PC-3 (cell line): Measurements from ENCODE around the gene NIPBL. TPM values are rescaled to one million over a fixed set of nuclear protein-coding genes. Genes with fewer than 3 reads are reported as not detected.

Experiments
- ATAC-seq: fragments of 200-7000 bp; cut with Tn5 transposase; 2 replicates; pipeline ENCODE4 v1.9.1; 2020; ENCODE audit warnings: mild to moderate bottlenecking, moderate library complexity
- BruUV-seq: library from RNA; stranded (reverse); fragments of 400-500 nt; replicated peaks from 2 replicates; lab custom pipeline; 2021; lab: Mats Ljungman, UMichigan
- CTCF ChIA-PET: fragments of 300-600 bp; sonication (Branson Sonifier 250); formaldehyde crosslinking; loops from one replicate; lab custom pipeline; 2022; ENCODE audit warnings: antibody characterized with exemption; lab: Charles Lee
- POLR2A ChIA-PET: fragments of 300-600 bp; sonication (Branson Sonifier 250); formaldehyde crosslinking; loops from one replicate; lab custom pipeline; 2022; ENCODE audit warnings: antibody characterized with exemption; ENCODE audit not compliant: unreplicated experiment; lab: Charles Lee
- DNase-seq: peaks from one replicate; pipeline ENCODE4 v3.0.0-alpha.2; 2015
- H2AFZ ChIP-seq: fragments of 300-600 bp; sonication (generic); 2 replicates; pipeline ENCODE4 v1.6.0; 2016; ENCODE audit warnings: antibody characterized with exemption, low read length
- H3F3A ChIP-seq: fragments of 300-600 bp; sonication (generic); one replicate; pipeline ENCODE4 v1.6.0; 2017; ENCODE audit warnings: antibody characterized with exemption, low read length, control low read depth, mild to moderate bottlenecking; ENCODE audit not compliant: unreplicated experiment
- H3K27ac ChIP-seq: fragments of 300-600 bp; sonication (generic); 2 replicates; pipeline ENCODE4 v1.5.1; 2016; ENCODE audit warnings: mild to moderate bottlenecking, low read length
- H3K27me3 ChIP-seq: fragments of 300-600 bp; sonication (generic); 2 replicates; pipeline ENCODE4 v1.6.1; 2016; ENCODE audit warnings: low read length, mixed read lengths
- H3K36me3 ChIP-seq: fragments of 300-600 bp; sonication (generic); 2 replicates; pipeline ENCODE4 v1.6.1; 2016; ENCODE audit warnings: low read depth, mixed run types, low read length, mixed read lengths
- H3K4me1 ChIP-seq: fragments of 300-600 bp; sonication (generic); 2 replicates; pipeline ENCODE4 v1.5.1; 2016; ENCODE audit warnings: low read length; ENCODE audit not compliant: insufficient read depth
- H3K4me2 ChIP-seq: fragments of 300-600 bp; sonication (generic); 2 replicates; pipeline ENCODE4 v1.6.0; 2016; ENCODE audit warnings: low read length
- H3K4me3 ChIP-seq: fragments of 300-600 bp; sonication (generic); 2 replicates; pipeline ENCODE4 v1.5.1; 2016; ENCODE audit warnings: mild to moderate bottlenecking, low read length, mixed read lengths
- H3K79me2 ChIP-seq: fragments of 300-600 bp; sonication (generic); 2 replicates; pipeline ENCODE4 v1.6.1; 2017; ENCODE audit warnings: low read length, mixed read lengths
- H3K9ac ChIP-seq: fragments of 300-600 bp; sonication (generic); 2 replicates; pipeline ENCODE4 v1.6.0; 2016; ENCODE audit warnings: mild to moderate bottlenecking, low read length
- H3K9me2 ChIP-seq: fragments of 300-600 bp; sonication (generic); replicated peaks from 2 replicates; pipeline ENCODE4 v1.6.1; 2016; ENCODE audit warnings: mixed run types, low read length, mixed read lengths
- H3K9me3 ChIP-seq: fragments of 300-600 bp; sonication (generic); 2 replicates; pipeline ENCODE4 v1.6.1; 2016; ENCODE audit warnings: low read length, mixed read lengths
- H4K20me1 ChIP-seq: fragments of 300-600 bp; sonication (generic); 2 replicates; pipeline ENCODE4 v1.6.1; 2016; ENCODE audit warnings: low read length, mixed read lengths
- CTCF ChIP-seq: fragments of 300-600 bp; sonication (generic); conservative IDR thresholded peaks from 2 replicates; pipeline ENCODE4 v1.5.1; 2017; ENCODE audit warnings: antibody characterized with exemption, low read depth, mild to moderate bottlenecking, low read length
- EZH2 ChIP-seq: fragments of 300-600 bp; sonication (generic); IDR thresholded peaks from one replicate; pipeline ENCODE4 v1.6.1; 2017; ENCODE audit warnings: antibody characterized with exemption, mild to moderate bottlenecking, low read length; ENCODE audit not compliant: unreplicated experiment
- EZH2phosphoT487 ChIP-seq: fragments of 300-600 bp; sonication (generic); IDR thresholded peaks from 2 replicates; pipeline ENCODE4 v1.6.1; 2018; ENCODE audit warnings: mild to moderate bottlenecking, antibody characterized with exemption, low read length, borderline replicate concordance
- intact Hi-C: fragments of 100-400 bp; cut with micrococcal nuclease; formaldehyde crosslinking; loops from 2 replicates; pipeline ENCODE4 v1.9.0; 2023
- total RNA-seq: library from RNA; depleted of rRNA; stranded (reverse); fragments of >200 nt; gene quantifications from 2 replicates; pipeline ENCODE4 v1.2.3, GENCODE V29; 2014

NIPBL gene
- total RNA-seq, 1 experiment from 2014 or later = 16.8 TPM

- intact Hi-C loops = loop anchor here (1.0 to 2.0 kb wide), 3 partner anchors 11 to 51 kb away; no protein-coding TSS in a partner anchor
- no peak overlapping the region for H3K9ac ChIP-seq
- POLR2A ChIA-PET = interaction anchor here (0.7 kb wide), 1 partner anchor 187 kb away, joined by 8 read pairs; no protein-coding TSS in a partner anchor
- TF ChIP-seq EZH2 = no peak
- no peak for TF ChIP-seq CTCF
- TF ChIP-seq EZH2phosphoT487 = no peak
- CTCF ChIA-PET = no interaction called here
- ATAC-seq = no peak
- peaks cover 52% of the 10 kb centered on the region; the same call in 1 of the 2 replicates for H4K20me1 ChIP-seq
- H3K4me2 ChIP-seq = peak overlapping the region; percentile 55
- H2AFZ ChIP-seq = no peak overlapping the region
- H3K36me3 ChIP-seq = no peaks in the 10 kb centered on the region
- H3K9me3 ChIP-seq = no peaks in the 10 kb centered on the region
- BruUV-seq = no TSS peak
- H3K4me3 ChIP-seq = no peak overlapping the region
- H3K27me3 ChIP-seq = no peaks in the 10 kb centered on the region
- H3F3A ChIP-seq = no peaks in the 10 kb centered on the region
- peaks cover 47% of the 10 kb centered on the region for H3K4me1 ChIP-seq
- H3K27ac ChIP-seq = peak overlapping the region; percentile 66
- DNase-seq = no peak
- peaks cover 94% of the 10 kb centered on the region for H3K79me2 ChIP-seq
- no peaks in the 10 kb centered on the region for H3K9me2 ChIP-seq
Observed at GRCh38 chr5:36929438-36929837, 52.9 kb downstream of the NIPBL start.

- no peaks in the 10 kb centered on the region for H3K27me3 ChIP-seq
- no peak for TF ChIP-seq CTCF
- TF ChIP-seq EZH2 = no peak
- no peak for TF ChIP-seq EZH2phosphoT487
- no peaks in the 10 kb centered on the region for H3F3A ChIP-seq
- H3K9me3 ChIP-seq = no peaks in the 10 kb centered on the region
- H3K79me2 ChIP-seq = peaks cover 94% of the 10 kb centered on the region
- H3K4me1 ChIP-seq = peaks cover 36% of the 10 kb centered on the region
- ATAC-seq = no peak
- H3K4me2 ChIP-seq = no peak overlapping the region
- no peak for DNase-seq
- no peaks in the 10 kb centered on the region for H3K9me2 ChIP-seq
- ChIA-PET POLR2A (no interaction called here), CTCF (no interaction called here)
- no peak overlapping the region for H3K27ac ChIP-seq
- H3K36me3 ChIP-seq = no peaks in the 10 kb centered on the region
- H3K9ac ChIP-seq = no peak overlapping the region
- intact Hi-C loops = no loop called here
- no TSS peak for BruUV-seq
- H3K4me3 ChIP-seq = no peak overlapping the region
- peaks cover 50% of the 10 kb centered on the region; the same call in 1 of the 2 replicates for H4K20me1 ChIP-seq
- no peak overlapping the region for H2AFZ ChIP-seq
Observed at GRCh38 chr5:36932056-36932455, 55.5 kb downstream of the NIPBL start.

GRCh38 chr5:36932699-36933098, 56.1 kb downstream of the NIPBL start:
- no peak overlapping the region for H3K9ac ChIP-seq
- no peak overlapping the region for H2AFZ ChIP-seq
- H3K4me2 ChIP-seq = no peak overlapping the region
- CTCF ChIA-PET = no interaction called here
- no peak overlapping the region for H3K27ac ChIP-seq
- no peak for ATAC-seq
- H3K4me1 ChIP-seq = peaks cover 29% of the 10 kb centered on the region
- no peaks in the 10 kb centered on the region for H3K27me3 ChIP-seq
- H3K9me3 ChIP-seq = no peaks in the 10 kb centered on the region
- no peaks in the 10 kb centered on the region for H3K9me2 ChIP-seq
- no peak for TF ChIP-seq EZH2
- no peak for TF ChIP-seq EZH2phosphoT487
- TF ChIP-seq CTCF = no peak
- no peak overlapping the region for H3K4me3 ChIP-seq
- POLR2A ChIA-PET = no interaction called here
- peaks cover 94% of the 10 kb centered on the region for H3K79me2 ChIP-seq
- H3F3A ChIP-seq = no peaks in the 10 kb centered on the region
- intact Hi-C loops = no loop called here
- BruUV-seq = no TSS peak
- H3K36me3 ChIP-seq = no peaks in the 10 kb centered on the region
- peaks cover 47% of the 10 kb centered on the region; the same call in 1 of the 2 replicates for H4K20me1 ChIP-seq
- DNase-seq = no peak
